OCI-LY3 (cell line): Measurements from ENCODE around the gene CAMK2B.

Source experiments
- H2AFZ ChIP-seq: fragments of 200-600, 300-600 bp; shearing (Covaris generic); 2 replicates; pipeline ENCODE4 v1.6.0; 2014; ENCODE audit warnings: antibody characterized with exemption, low read depth, low read length
- H3K27ac ChIP-seq: fragments of 200-600, 300-600 bp; sonication (generic); 2 replicates; pipeline ENCODE4 v1.5.1; 2014; ENCODE audit warnings: mild to moderate bottlenecking, low read length, moderate library complexity, mixed read lengths
- H3K27me3 ChIP-seq: fragments of 200-600, 300-600 bp; sonication (generic); 2 replicates; pipeline ENCODE4 v1.6.1; 2014; ENCODE audit warnings: low read depth, low read length, mixed read lengths
- H3K36me3 ChIP-seq: fragments of 200-600, 300-600 bp; sonication (generic); replicated peaks from 2 replicates; pipeline ENCODE3; 2014; ENCODE audit warnings: low read depth, low read length, mixed read lengths
- H3K4me1 ChIP-seq: fragments of 300-600, 200-600 bp; sonication (generic); 2 replicates; pipeline ENCODE4 v1.6.1; 2014; ENCODE audit warnings: low read length, mixed read lengths
- H3K4me2 ChIP-seq: fragments of 200-600, 300-600 bp; sonication (generic); 2 replicates; pipeline ENCODE4 v1.6.1; 2014; ENCODE audit warnings: low read length, mixed read lengths
- H3K4me3 ChIP-seq: fragments of 300-600, 200-600 bp; sonication (generic); 2 replicates; pipeline ENCODE4 v1.5.1; 2014; ENCODE audit warnings: antibody characterized with exemption, mild to moderate bottlenecking, low read length, moderate library complexity
- H3K79me2 ChIP-seq: fragments of 300-600, 200-600 bp; shearing (Covaris generic); 2 replicates; pipeline ENCODE4 v1.6.1; 2014; ENCODE audit warnings: mild to moderate bottlenecking, low read length, mixed read lengths
- H3K9ac ChIP-seq: fragments of 300-600, 200-600 bp; shearing (Covaris generic); 2 replicates; pipeline ENCODE4 v1.6.0; 2014; ENCODE audit warnings: mild to moderate bottlenecking, low read length, moderate library complexity
- H3K9me3 ChIP-seq: fragments of 200-600, 300-600 bp; shearing (Covaris generic); 2 replicates; pipeline ENCODE4 v1.6.1; 2014; ENCODE audit warnings: low read length, mixed read lengths; ENCODE audit not compliant: insufficient read depth
- H4K20me1 ChIP-seq: fragments of 200-600, 300-600 bp; sonication (generic); 2 replicates; pipeline ENCODE4 v1.6.1; 2016; ENCODE audit warnings: low read length, mixed read lengths; ENCODE audit not compliant: insufficient read depth
- EZH2phosphoT487 ChIP-seq: fragments of 200-600 bp; shearing (Covaris generic); IDR thresholded peaks from 2 replicates; pipeline ENCODE4 v1.6.1; 2018; ENCODE audit warnings: antibody characterized with exemption, mixed run types, low read depth
- TF ChIP-seq, protein P1 (sequence below): fragments of 200-600, 300-600 bp; sonication (generic); IDR thresholded peaks from 2 replicates; pipeline ENCODE4 v1.5.1; 2014; ENCODE audit warnings: antibody characterized with exemption, low read length, low read depth

Gene CAMK2B

DNA sequence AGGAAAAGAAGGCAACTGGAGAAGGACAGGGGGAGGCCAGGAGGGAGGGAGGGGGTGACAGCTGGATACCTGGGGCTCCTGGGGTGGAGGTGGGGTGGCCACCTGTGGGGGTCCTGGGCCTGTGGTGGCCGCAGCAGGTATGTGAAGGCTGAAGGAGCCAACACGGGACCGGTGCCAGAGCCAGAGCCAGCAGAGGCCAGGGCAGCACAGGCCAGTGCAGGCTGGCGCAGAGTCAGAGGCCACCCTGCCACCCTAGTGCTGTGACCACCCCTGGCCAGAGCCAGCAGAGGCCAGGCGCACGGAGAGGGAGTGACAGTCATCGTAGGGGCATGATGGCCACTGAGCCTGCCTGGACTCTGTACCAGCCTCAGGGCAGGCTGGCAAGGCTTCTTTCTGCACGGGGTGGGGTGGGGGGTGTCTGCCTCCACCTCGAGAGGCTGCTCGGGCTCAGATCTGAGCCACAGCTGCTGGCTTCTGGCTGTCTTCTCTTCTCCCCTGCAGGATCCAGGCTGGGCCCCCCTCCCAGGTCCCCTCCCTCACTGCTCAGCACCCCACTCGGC is 95.8 kb downstream of the CAMK2B start:
- no peaks in the 10 kb centered on the region for H4K20me1 ChIP-seq
- H3K27ac ChIP-seq = no peak overlapping the region
- no peak overlapping the region for H3K4me2 ChIP-seq
- H3K9ac ChIP-seq = no peak overlapping the region
- no peak for TF ChIP-seq EZH2phosphoT487
- TF ChIP-seq, protein P1, sequence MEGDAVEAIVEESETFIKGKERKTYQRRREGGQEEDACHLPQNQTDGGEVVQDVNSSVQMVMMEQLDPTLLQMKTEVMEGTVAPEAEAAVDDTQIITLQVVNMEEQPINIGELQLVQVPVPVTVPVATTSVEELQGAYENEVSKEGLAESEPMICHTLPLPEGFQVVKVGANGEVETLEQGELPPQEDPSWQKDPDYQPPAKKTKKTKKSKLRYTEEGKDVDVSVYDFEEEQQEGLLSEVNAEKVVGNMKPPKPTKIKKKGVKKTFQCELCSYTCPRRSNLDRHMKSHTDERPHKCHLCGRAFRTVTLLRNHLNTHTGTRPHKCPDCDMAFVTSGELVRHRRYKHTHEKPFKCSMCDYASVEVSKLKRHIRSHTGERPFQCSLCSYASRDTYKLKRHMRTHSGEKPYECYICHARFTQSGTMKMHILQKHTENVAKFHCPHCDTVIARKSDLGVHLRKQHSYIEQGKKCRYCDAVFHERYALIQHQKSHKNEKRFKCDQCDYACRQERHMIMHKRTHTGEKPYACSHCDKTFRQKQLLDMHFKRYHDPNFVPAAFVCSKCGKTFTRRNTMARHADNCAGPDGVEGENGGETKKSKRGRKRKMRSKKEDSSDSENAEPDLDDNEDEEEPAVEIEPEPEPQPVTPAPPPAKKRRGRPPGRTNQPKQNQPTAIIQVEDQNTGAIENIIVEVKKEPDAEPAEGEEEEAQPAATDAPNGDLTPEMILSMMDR = no peak
- H3K9me3 ChIP-seq = no peaks in the 10 kb centered on the region
- no peaks in the 10 kb centered on the region for H3K36me3 ChIP-seq
- no peak overlapping the region for H2AFZ ChIP-seq
- H3K27me3 ChIP-seq = peaks cover 8% of the 10 kb centered on the region; the same call in 1 of the 2 replicates
- H3K4me1 ChIP-seq = no peaks in the 10 kb centered on the region
- no peak overlapping the region for H3K4me3 ChIP-seq
- H3K79me2 ChIP-seq = no peaks in the 10 kb centered on the region

DNA sequence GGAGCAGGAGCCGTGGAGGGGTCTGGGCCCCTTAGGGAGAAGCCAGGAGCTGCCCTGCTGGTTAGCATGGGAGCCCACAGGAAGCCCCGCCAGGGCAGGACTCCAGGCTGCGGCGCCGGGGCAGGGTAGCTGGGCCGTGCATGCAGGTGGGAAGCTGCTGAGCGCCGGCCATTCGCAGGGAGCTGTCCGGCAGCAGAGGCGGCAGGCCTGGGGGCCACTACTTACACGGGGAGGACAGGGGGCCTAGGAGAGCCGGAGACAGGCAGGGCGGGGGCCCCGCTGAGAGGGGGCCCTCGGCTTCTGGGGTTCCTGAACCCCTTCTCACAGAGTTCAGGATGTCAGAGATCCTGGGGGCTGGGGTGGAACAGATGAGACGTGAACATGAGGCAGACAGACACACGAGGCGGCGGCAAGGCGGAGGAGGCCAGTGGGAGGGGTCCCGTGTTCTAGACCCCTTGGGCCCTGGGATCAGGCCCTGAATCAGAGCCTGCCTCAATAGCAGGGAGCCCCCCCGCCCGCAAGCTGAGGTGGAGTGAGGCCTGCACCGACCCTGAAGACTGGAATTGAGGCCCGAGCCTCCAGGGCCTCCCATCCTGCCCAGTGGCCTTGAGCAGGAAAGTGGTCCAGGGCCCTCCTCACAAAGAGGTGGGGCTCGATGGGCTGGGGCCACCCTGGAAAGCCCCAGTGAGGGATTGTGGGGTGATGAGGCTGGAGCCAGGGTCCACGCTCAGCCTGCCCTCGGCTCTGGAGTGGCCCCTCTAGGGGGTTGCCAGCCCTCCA is 96.6 kb downstream of the CAMK2B start:
- H3K4me3 ChIP-seq = no peak overlapping the region
- no peaks in the 10 kb centered on the region for H3K79me2 ChIP-seq
- H2AFZ ChIP-seq = no peak overlapping the region
- no peaks in the 10 kb centered on the region for H3K4me1 ChIP-seq
- no peaks in the 10 kb centered on the region for H4K20me1 ChIP-seq
- H3K27me3 ChIP-seq = peaks cover 8% of the 10 kb centered on the region; the same call in 1 of the 2 replicates
- TF ChIP-seq EZH2phosphoT487 = no peak
- TF ChIP-seq, protein P1 = no peak
- no peak overlapping the region for H3K4me2 ChIP-seq
- no peaks in the 10 kb centered on the region for H3K9me3 ChIP-seq
- no peak overlapping the region for H3K27ac ChIP-seq
- no peaks in the 10 kb centered on the region for H3K36me3 ChIP-seq
- no peak overlapping the region for H3K9ac ChIP-seq

DNA sequence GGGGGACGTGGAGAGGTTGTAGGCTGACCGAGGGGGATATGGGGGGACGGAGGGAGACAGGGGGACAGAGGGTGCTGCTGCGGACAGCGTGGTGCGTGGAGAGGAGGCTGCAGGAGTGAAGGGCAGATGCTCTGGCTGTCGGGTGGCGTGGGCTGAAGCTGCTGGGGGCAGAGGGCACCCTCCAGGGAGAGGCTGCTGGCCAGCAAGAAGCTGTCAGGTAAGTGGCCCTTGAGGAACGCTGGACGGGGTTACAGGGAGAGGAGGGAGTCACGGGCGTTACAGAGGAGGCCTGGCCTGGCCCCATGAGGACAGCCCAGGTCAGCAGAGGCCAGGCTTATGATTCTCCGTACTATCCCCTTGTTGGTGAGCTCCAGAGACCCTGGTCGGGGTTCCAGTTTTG is 97.5 kb downstream of the CAMK2B start:
- Histone ChIP-seq H3K79me2 (no peaks in the 10 kb centered on the region), H2AFZ (no peak overlapping the region), H3K4me2 (no peak overlapping the region), H3K27me3 (peaks cover 12% of the 10 kb centered on the region; the same call in 1 of the 2 replicates), H3K27ac (no peak overlapping the region), H3K36me3 (no peaks in the 10 kb centered on the region), H4K20me1 (no peaks in the 10 kb centered on the region), H3K9me3 (no peaks in the 10 kb centered on the region), H3K9ac (no peak overlapping the region), H3K4me3 (no peak overlapping the region), H3K4me1 (no peaks in the 10 kb centered on the region)
- TF ChIP-seq EZH2phosphoT487 = no peak
- TF ChIP-seq, protein P1 = no peak

DNA sequence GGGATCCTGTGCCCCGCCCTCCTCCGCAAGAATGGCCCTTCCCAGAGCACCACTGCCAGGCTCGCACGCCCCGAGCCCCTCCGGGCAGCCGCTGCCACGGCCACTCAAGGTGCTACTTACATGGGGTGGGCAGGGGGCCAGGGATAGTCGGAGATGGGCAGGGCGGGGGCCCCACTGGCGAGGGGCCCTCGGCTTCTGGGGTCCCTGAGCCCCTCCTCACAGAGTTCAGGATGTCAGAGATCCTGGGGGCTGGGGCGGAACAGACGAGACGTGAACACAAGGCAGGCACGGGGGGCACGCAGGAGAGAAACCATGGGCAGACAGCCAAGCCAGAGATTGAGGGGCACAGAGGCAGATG is 99.0 kb downstream of the CAMK2B start:
- no peaks in the 10 kb centered on the region for H3K9me3 ChIP-seq
- no peak overlapping the region for H3K9ac ChIP-seq
- H3K36me3 ChIP-seq = no peaks in the 10 kb centered on the region
- no peak overlapping the region for H3K4me3 ChIP-seq
- H3K4me1 ChIP-seq = no peaks in the 10 kb centered on the region
- no peak overlapping the region for H3K4me2 ChIP-seq
- TF ChIP-seq EZH2phosphoT487 = no peak
- TF ChIP-seq, protein P1 = no peak
- peaks cover 13% of the 10 kb centered on the region; the same call in 1 of the 2 replicates for H3K27me3 ChIP-seq
- H2AFZ ChIP-seq = no peak overlapping the region
- no peaks in the 10 kb centered on the region for H4K20me1 ChIP-seq
- H3K79me2 ChIP-seq = no peaks in the 10 kb centered on the region
- no peak overlapping the region for H3K27ac ChIP-seq
